ENCODE results near the gene JAZF1. TPM values are rescaled to one million over a fixed set of nuclear protein-coding genes. Genes with fewer than 3 reads are reported as not detected.

JAZF1 gene
- total and polyA plus RNA-seq, 4 donors, result 5.2 to 16.5 (median 10.7) TPM

GRCh38 chr7:27994639-27995038 is 186.0 kb downstream of the JAZF1 start:
- ATAC-seq (ENCODE audit: insufficient read depth, low FRiP score), result no peak
- no peak overlapping the region for H3K27ac ChIP-seq (ENCODE audit: low read depth in 1 of 2, low read length in 1 of 2)
- H3K36me3 ChIP-seq (ENCODE audit: control insufficient read depth in 4 of 4, insufficient read depth in 4 of 4, low read length in 4 of 4), result peaks cover 0 to 1% (median 0%) of the 10 kb centered on the region in 4 donors
- no peak overlapping the region for H3K9ac ChIP-seq (ENCODE audit: insufficient read depth in 1 of 2, low read length in 2 of 2)
- H3K27me3 ChIP-seq (ENCODE audit: control insufficient read depth in 3 of 3, insufficient read depth in 3 of 3, low read length in 2 of 3), result no peaks in the 10 kb centered on the region
- no peak for DNase-seq
- peaks cover 0 to 14% (median 0%) of the 10 kb centered on the region in 5 donors for H3K4me1 ChIP-seq (ENCODE audit: control insufficient read depth in 5 of 5, insufficient read depth in 5 of 5, low read length in 5 of 5)
- TF ChIP-seq, protein P1, sequence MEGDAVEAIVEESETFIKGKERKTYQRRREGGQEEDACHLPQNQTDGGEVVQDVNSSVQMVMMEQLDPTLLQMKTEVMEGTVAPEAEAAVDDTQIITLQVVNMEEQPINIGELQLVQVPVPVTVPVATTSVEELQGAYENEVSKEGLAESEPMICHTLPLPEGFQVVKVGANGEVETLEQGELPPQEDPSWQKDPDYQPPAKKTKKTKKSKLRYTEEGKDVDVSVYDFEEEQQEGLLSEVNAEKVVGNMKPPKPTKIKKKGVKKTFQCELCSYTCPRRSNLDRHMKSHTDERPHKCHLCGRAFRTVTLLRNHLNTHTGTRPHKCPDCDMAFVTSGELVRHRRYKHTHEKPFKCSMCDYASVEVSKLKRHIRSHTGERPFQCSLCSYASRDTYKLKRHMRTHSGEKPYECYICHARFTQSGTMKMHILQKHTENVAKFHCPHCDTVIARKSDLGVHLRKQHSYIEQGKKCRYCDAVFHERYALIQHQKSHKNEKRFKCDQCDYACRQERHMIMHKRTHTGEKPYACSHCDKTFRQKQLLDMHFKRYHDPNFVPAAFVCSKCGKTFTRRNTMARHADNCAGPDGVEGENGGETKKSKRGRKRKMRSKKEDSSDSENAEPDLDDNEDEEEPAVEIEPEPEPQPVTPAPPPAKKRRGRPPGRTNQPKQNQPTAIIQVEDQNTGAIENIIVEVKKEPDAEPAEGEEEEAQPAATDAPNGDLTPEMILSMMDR (IDR thresholded peaks at IDR 0.05; ENCODE audit: control extremely low read depth, extremely low read depth), result no peak
- no peaks in the 10 kb centered on the region for H3K9me3 ChIP-seq (ENCODE audit: control insufficient read depth in 4 of 4, insufficient read depth in 3 of 4, low read length in 3 of 4)
- WGBS, 2 donors, result 65 to 79% methylated on average over 2 of the region's 2 CpGs
- H3K4me3 ChIP-seq, result no peak overlapping the region

- Histone ChIP-seq H3K9ac (ENCODE audit: insufficient read depth in 1 of 2, low read length in 2 of 2) (no peak overlapping the region), H3K27me3 (ENCODE audit: control insufficient read depth in 3 of 3, insufficient read depth in 3 of 3, low read length in 2 of 3) (no peaks in the 10 kb centered on the region), H3K27ac (ENCODE audit: low read depth in 1 of 2, low read length in 1 of 2) (no peak overlapping the region), H3K36me3 (ENCODE audit: control insufficient read depth in 4 of 4, insufficient read depth in 4 of 4, low read length in 4 of 4) (peaks cover 0 to 1% (median 0%) of the 10 kb centered on the region in 4 donors), H3K4me3 (no peak overlapping the region), H3K4me1 (ENCODE audit: control insufficient read depth in 5 of 5, insufficient read depth in 5 of 5, low read length in 5 of 5) (peaks cover 0 to 14% (median 0%) of the 10 kb centered on the region in 5 donors), H3K9me3 (ENCODE audit: control insufficient read depth in 4 of 4, insufficient read depth in 3 of 4, low read length in 3 of 4) (no peaks in the 10 kb centered on the region)
- TF ChIP-seq, protein P1 (IDR thresholded peaks at IDR 0.05; ENCODE audit: control extremely low read depth, extremely low read depth), result no peak
- no peak for ATAC-seq (ENCODE audit: insufficient read depth, low FRiP score)
- DNase-seq, result no peak
- 86 to 88% methylated on average over 8 of the region's 8 CpGs for WGBS, 2 donors
Observed at GRCh38 chr7:27992755-27993493, 187.7 kb downstream of the JAZF1 start.

DNA sequence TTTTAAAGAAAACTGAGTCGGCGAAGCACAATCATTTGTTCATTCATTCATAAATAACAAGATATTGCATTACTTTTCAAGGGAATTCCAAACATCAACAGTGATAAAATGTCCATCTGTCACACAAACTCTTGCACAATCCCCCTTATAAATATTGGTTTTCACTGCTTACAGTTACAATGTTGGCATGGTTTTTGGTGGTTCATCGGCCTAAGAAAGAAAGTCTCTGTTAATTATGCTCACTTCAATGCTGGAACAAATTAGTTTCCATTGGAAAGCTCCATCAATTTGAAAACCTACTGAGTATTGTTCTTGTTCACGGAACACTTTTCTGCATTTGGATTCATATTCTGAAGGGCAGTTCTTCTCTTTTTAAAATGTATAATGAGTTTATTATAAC is 188.5 kb downstream of the JAZF1 start:
- Histone ChIP-seq H3K4me3 (no peak overlapping the region), H3K4me1 (ENCODE audit: control insufficient read depth in 5 of 5, insufficient read depth in 5 of 5, low read length in 5 of 5) (peaks cover 0 to 14% (median 0%) of the 10 kb centered on the region in 5 donors), H3K9me3 (ENCODE audit: control insufficient read depth in 4 of 4, insufficient read depth in 3 of 4, low read length in 3 of 4) (no peaks in the 10 kb centered on the region), H3K9ac (ENCODE audit: insufficient read depth in 1 of 2, low read length in 2 of 2) (no peak overlapping the region), H3K27me3 (ENCODE audit: control insufficient read depth in 3 of 3, insufficient read depth in 3 of 3, low read length in 2 of 3) (no peaks in the 10 kb centered on the region), H3K27ac (ENCODE audit: low read depth in 1 of 2, low read length in 1 of 2) (no peak overlapping the region), H3K36me3 (ENCODE audit: control insufficient read depth in 4 of 4, insufficient read depth in 4 of 4, low read length in 4 of 4) (peaks cover 0 to 1% (median 0%) of the 10 kb centered on the region in 4 donors)
- TF ChIP-seq, protein P1 (IDR thresholded peaks at IDR 0.05; ENCODE audit: control extremely low read depth, extremely low read depth), result no peak
- 87 to 88% methylated on average over 4 of the region's 4 CpGs for WGBS, 2 donors
- DNase-seq (peak in 2 of 3 donors; percentile 16 to 31), ATAC-seq (ENCODE audit: insufficient read depth, low FRiP score) (no peak)

Data from lung (tissue), 12 donors.